A172 (cell line): ENCODE measurements around the gene KRT13. TPM values are rescaled to one million over a fixed set of nuclear protein-coding genes. Genes with fewer than 3 reads are reported as not detected.

Experiments
- DNase-seq: peaks from one replicate; pipeline ENCODE4 v3.0.0-alpha.2; 2015; ENCODE audit warnings: low spot score
- total RNA-seq: library from RNA; depleted of rRNA; stranded (reverse); fragments of >200 nt; shearing (Covaris generic); gene quantifications from 2 replicates; pipeline ENCODE4 v1.2.3, GENCODE V29; 2014

Gene KRT13
- total RNA-seq, 1 experiment from 2014 or later: 2.8 TPM

GRCh38 chr17:41494524-41494923 is 10.9 kb downstream of the KRT13 start:
- peak; percentile 61 for DNase-seq

GRCh38 chr17:41492771-41493170 is 12.6 kb downstream of the KRT13 start:
- DNase-seq: no peak

- DNase-seq: no peak
Measured at GRCh38 chr17:41492351-41492750, 13.1 kb downstream of the KRT13 start.

GRCh38 chr17:41491476-41491875 is 13.9 kb downstream of the KRT13 start:
- no peak for DNase-seq

GRCh38 chr17:41490000-41490990 is 15.1 kb downstream of the KRT13 start:
- DNase-seq: no peak

GRCh38 chr17:41489531-41489930 is 15.9 kb downstream of the KRT13 start, which contains the start of gene KRT36:
KRT36 (minus strand) TSS chr17:41489910; CDS start chr17:41489864, 46 bp downstream.
- DNase-seq: no peak

- DNase-seq: no peak
Measured at GRCh38 chr17:41486809-41487530, 18.4 kb downstream of the KRT13 start.

- DNase-seq: no peak
Measured at GRCh38 chr17:41486316-41486715, 19.1 kb downstream of the KRT13 start.

- no peak for DNase-seq
Measured at GRCh38 chr17:41484920-41485904, 20.2 kb downstream of the KRT13 start.

GRCh38 chr17:41483991-41484826 is 21.2 kb downstream of the KRT13 start:
- DNase-seq: peak; percentile 85

- DNase-seq: no peak
Measured at GRCh38 chr17:41483531-41483930, 21.9 kb downstream of the KRT13 start.

- DNase-seq: no peak
Measured at GRCh38 chr17:41481036-41481435, 24.4 kb downstream of the KRT13 start, which contains the start of gene KRT35. KRT35 (minus strand) TSS chr17:41481151; CDS start chr17:41481097, 54 bp downstream.

GRCh38 chr17:41480581-41480980 is 24.8 kb downstream of the KRT13 start:
- DNase-seq: no peak

- no peak for DNase-seq
Measured at GRCh38 chr17:41480136-41480535, 25.3 kb downstream of the KRT13 start.

- DNase-seq: no peak
Measured at GRCh38 chr17:41478237-41478636, 27.2 kb downstream of the KRT13 start.

- no peak for DNase-seq
Measured at GRCh38 chr17:41476866-41477815, 28.3 kb downstream of the KRT13 start.

- no peak for DNase-seq
Measured at GRCh38 chr17:41475421-41475820, 30.0 kb downstream of the KRT13 start.

- DNase-seq: peak; percentile 47
Measured at GRCh38 chr17:41474863-41475262, 30.5 kb downstream of the KRT13 start.

- no peak for DNase-seq
Measured at GRCh38 chr17:41468346-41468745, 37.1 kb downstream of the KRT13 start.
